ENCODE results near the gene AMER2.

The AMER2 gene

GRCh38 chr13:25165663-25166062 lies 6.4 kb downstream of the AMER2 start:
- TF ChIP-seq NFIC (IDR thresholded peaks at IDR 0.05): no peak
- no peak for TF ChIP-seq FOXM1 (IDR thresholded peaks at IDR 0.05; ENCODE audit: borderline replicate concordance, low read depth)
- no peak for TF ChIP-seq USF1 (IDR thresholded peaks at IDR 0.05)
- no peak for TF ChIP-seq CREB1 (IDR thresholded peaks at IDR 0.05; ENCODE audit: low read depth)
- TF ChIP-seq TEAD4 (IDR thresholded peaks at IDR 0.05): no peak
- TF ChIP-seq MAX (IDR thresholded peaks at IDR 0.05): no peak
- no peak for TF ChIP-seq TCF12 (IDR thresholded peaks at IDR 0.05; ENCODE audit: low read depth)
- TF ChIP-seq REST (IDR thresholded peaks at IDR 0.05; ENCODE audit: low read depth): no peak
- TF ChIP-seq CEBPB (IDR thresholded peaks at IDR 0.05): no peak
- no peak for TF ChIP-seq EGR1 (IDR thresholded peaks at IDR 0.05)
- TF ChIP-seq YY1 (IDR thresholded peaks at IDR 0.05; ENCODE audit: low read depth): no peak
- TF ChIP-seq ZBTB7A (IDR thresholded peaks at IDR 0.05; ENCODE audit: low read depth): no peak
- TF ChIP-seq RAD21 (IDR thresholded peaks at IDR 0.05; ENCODE audit: low read depth): no peak
- TF ChIP-seq EP300 (IDR thresholded peaks at IDR 0.05; ENCODE audit: borderline replicate concordance): no peak

GRCh38 chr13:25157681-25158080 lies 14.4 kb downstream of the AMER2 start:
- TF ChIP-seq RAD21 (IDR thresholded peaks at IDR 0.05; ENCODE audit: low read depth) (no peak), REST (IDR thresholded peaks at IDR 0.05; ENCODE audit: low read depth) (no peak), FOXM1 (IDR thresholded peaks at IDR 0.05; ENCODE audit: borderline replicate concordance, low read depth) (no peak), YY1 (IDR thresholded peaks at IDR 0.05; ENCODE audit: low read depth) (no peak), EP300 (IDR thresholded peaks at IDR 0.05; ENCODE audit: borderline replicate concordance) (no peak), CEBPB (IDR thresholded peaks at IDR 0.05) (no peak), MAX (IDR thresholded peaks at IDR 0.05) (no peak), TEAD4 (IDR thresholded peaks at IDR 0.05) (no peak), EGR1 (IDR thresholded peaks at IDR 0.05) (no peak), CREB1 (IDR thresholded peaks at IDR 0.05; ENCODE audit: low read depth) (no peak), USF1 (IDR thresholded peaks at IDR 0.05) (no peak), ZBTB7A (IDR thresholded peaks at IDR 0.05; ENCODE audit: low read depth) (no peak), TCF12 (IDR thresholded peaks at IDR 0.05; ENCODE audit: low read depth) (no peak), TAF1 (IDR thresholded peaks at IDR 0.05; ENCODE audit: low read depth) (no peak), NFIC (IDR thresholded peaks at IDR 0.05) (no peak)

GRCh38 chr13:25153736-25154135 lies 18.4 kb downstream of the AMER2 start:
- TF ChIP-seq RAD21 (IDR thresholded peaks at IDR 0.05; ENCODE audit: low read depth) (no peak), EGR1 (IDR thresholded peaks at IDR 0.05) (no peak), ZBTB7A (IDR thresholded peaks at IDR 0.05; ENCODE audit: low read depth) (no peak), FOXM1 (IDR thresholded peaks at IDR 0.05; ENCODE audit: borderline replicate concordance, low read depth) (no peak), YY1 (IDR thresholded peaks at IDR 0.05; ENCODE audit: low read depth) (no peak), NFIC (IDR thresholded peaks at IDR 0.05) (no peak), REST (IDR thresholded peaks at IDR 0.05; ENCODE audit: low read depth) (no peak), EP300 (IDR thresholded peaks at IDR 0.05; ENCODE audit: borderline replicate concordance) (no peak)

GRCh38 chr13:25151626-25152195 lies 20.4 kb downstream of the AMER2 start:
- TF ChIP-seq TCF12 (IDR thresholded peaks at IDR 0.05; ENCODE audit: low read depth) (no peak), FOXM1 (IDR thresholded peaks at IDR 0.05; ENCODE audit: borderline replicate concordance, low read depth) (no peak), CEBPB (IDR thresholded peaks at IDR 0.05) (no peak), ZBTB7A (IDR thresholded peaks at IDR 0.05; ENCODE audit: low read depth) (no peak), YY1 (IDR thresholded peaks at IDR 0.05; ENCODE audit: low read depth) (no peak), MAX (IDR thresholded peaks at IDR 0.05) (no peak), TEAD4 (IDR thresholded peaks at IDR 0.05) (no peak), EP300 (IDR thresholded peaks at IDR 0.05; ENCODE audit: borderline replicate concordance) (no peak), RAD21 (IDR thresholded peaks at IDR 0.05; ENCODE audit: low read depth) (no peak), TAF1 (IDR thresholded peaks at IDR 0.05; ENCODE audit: low read depth) (no peak), CREB1 (IDR thresholded peaks at IDR 0.05; ENCODE audit: low read depth) (no peak), REST (IDR thresholded peaks at IDR 0.05; ENCODE audit: low read depth) (no peak), EGR1 (IDR thresholded peaks at IDR 0.05) (no peak), NFIC (IDR thresholded peaks at IDR 0.05) (no peak), USF1 (IDR thresholded peaks at IDR 0.05) (no peak)

Measured in Ishikawa (cell line).